ENCODE results near the gene STIM1.

- TF ChIP-seq EZH2 (IDR thresholded peaks at IDR 0.05; ENCODE audit: low read depth): no peak
- no peak for TF ChIP-seq CTCF (conservative IDR thresholded peaks at IDR 0.05)
Measured at GRCh38 chr11:3984896-3985295, 129.4 kb downstream of the STIM1 start.
